Measurements from ENCODE around the gene CPM.

Gene CPM

DNA sequence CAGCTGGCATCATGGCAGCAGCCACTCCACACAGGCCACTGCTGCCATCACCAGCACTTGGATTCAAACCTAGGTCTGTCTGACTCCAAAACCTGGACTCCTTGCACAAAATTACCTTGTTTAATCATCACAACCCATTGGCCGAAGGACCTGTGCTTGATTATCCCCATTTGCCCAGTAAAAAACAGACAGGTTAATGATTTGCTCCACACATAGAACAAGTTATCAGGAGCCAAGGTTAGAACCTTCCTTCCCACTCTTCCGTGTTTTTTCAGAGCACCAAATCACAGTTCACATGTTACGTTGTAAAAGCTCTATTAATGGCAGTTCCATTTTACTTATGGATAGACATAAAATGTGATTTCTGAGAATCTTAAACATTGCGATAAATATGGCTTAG is 23.5 kb upstream of the CPM start:
- TF ChIP-seq CTCF (IDR thresholded peaks at IDR 0.05; ENCODE audit: extremely low read depth, insufficient read depth, missing control alignments), result no peak
- no peak for DNase-seq (ENCODE audit: low spot score)
- in situ Hi-C loops (cut with MboI; ENCODE audit: low pct_unique_long_range_greater_than_20kb, low sequenced_read_pairs, unreplicated experiment), result no loop called here

- no peak for DNase-seq (ENCODE audit: low spot score)
- no peak for TF ChIP-seq CTCF (IDR thresholded peaks at IDR 0.05; ENCODE audit: extremely low read depth, insufficient read depth, missing control alignments)
- in situ Hi-C loops (cut with MboI; ENCODE audit: low pct_unique_long_range_greater_than_20kb, low sequenced_read_pairs, unreplicated experiment), result no loop called here
These were observed 21.8 kb upstream of the CPM start for GRCh38 chr12:68954811-68955210.

DNA sequence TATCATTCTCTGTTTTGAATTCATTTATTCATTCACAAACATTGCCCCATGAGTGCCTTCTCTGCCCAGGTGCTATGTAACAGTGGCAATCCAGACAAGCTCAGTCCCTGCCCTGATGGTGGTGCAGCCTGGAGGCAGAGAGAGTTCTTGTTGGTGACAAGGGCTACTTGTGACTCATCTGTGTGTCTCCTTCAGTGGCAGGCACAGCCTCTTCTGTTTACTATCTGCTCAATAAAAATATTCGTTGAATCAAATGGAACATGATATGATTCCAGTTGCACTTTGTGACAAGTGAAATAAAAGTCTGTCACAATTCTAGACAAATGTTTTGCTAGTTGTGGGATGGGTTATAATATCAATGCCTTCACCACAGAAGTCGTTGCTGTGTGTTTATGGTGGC is 20.6 kb upstream of the CPM start:
- TF ChIP-seq CTCF (IDR thresholded peaks at IDR 0.05; ENCODE audit: extremely low read depth, insufficient read depth, missing control alignments), result no peak
- in situ Hi-C loops (cut with MboI; ENCODE audit: low pct_unique_long_range_greater_than_20kb, low sequenced_read_pairs, unreplicated experiment), result no loop called here
- no peak for DNase-seq (ENCODE audit: low spot score)

DNA sequence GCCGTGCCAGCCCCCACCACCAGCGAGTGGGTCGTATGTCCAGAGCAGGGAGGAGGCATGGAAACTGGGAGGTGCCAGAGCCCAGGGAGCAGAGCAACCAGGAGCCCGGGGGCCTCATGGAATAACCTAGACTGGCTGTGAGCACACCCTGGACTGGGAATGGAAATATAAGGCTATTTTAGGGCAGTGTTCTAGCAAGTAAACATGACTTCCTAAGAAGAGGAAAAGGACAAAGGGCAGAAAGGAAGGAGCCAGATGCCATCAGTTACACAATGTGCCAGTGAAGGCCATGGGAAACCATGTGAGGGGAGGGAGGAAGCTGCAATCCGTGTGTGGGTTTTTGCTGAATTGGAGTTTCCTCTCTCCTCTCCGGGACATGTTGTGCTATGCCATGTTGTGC is 18.7 kb upstream of the CPM start:
- in situ Hi-C loops (cut with MboI; ENCODE audit: low pct_unique_long_range_greater_than_20kb, low sequenced_read_pairs, unreplicated experiment), result no loop called here
- DNase-seq (ENCODE audit: low spot score), result no peak
- no peak for TF ChIP-seq CTCF (IDR thresholded peaks at IDR 0.05; ENCODE audit: extremely low read depth, insufficient read depth, missing control alignments)

DNA sequence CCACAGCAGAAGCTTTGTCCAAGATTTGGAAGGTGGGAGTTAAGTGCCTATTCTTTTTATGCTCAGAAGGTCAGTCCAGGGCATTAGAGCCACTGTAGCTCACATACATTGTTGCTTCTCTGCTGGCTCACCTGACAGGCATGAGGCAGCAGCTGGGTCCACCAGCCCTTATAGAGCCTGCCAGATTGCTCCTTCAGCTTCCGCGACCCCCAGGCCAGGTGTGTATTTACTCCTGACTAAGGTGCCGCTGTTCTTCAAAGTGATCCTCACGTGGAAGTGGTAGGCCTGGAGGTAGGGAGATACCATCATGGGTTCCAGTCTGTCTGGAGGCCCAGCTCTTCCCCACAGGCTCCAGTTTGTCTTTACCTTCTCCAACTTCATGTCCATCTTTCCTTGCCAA is 17.5 kb upstream of the CPM start:
- TF ChIP-seq CTCF (IDR thresholded peaks at IDR 0.05; ENCODE audit: extremely low read depth, insufficient read depth, missing control alignments), result no peak
- no peak for DNase-seq (ENCODE audit: low spot score)
- in situ Hi-C loops (cut with MboI; ENCODE audit: low pct_unique_long_range_greater_than_20kb, low sequenced_read_pairs, unreplicated experiment), result no loop called here

DNA sequence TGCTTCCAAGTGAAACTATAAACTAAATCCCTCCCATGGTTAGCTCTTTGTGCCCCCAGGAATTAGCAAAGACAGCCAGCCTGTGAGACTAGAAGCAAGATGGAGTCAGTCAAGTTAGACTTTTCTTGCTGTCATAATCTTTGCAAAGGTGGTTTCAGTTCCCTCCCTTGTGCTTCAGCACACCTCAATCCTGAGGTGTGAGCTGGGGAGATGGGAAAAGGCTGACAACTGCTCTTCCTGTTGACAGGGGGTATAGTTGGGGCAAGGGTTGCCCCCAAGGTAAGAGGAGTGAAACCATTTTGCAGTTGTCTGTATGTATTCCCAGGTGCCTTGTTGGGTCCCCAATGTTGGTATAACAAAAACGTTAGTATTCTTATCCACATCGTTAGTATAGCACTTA is 12.3 kb upstream of the CPM start:
- TF ChIP-seq CTCF (IDR thresholded peaks at IDR 0.05; ENCODE audit: extremely low read depth, insufficient read depth, missing control alignments), result no peak
- DNase-seq (ENCODE audit: low spot score), result no peak
- in situ Hi-C loops (cut with MboI; ENCODE audit: low pct_unique_long_range_greater_than_20kb, low sequenced_read_pairs, unreplicated experiment), result no loop called here
